ENCODE results near the gene MED22. TPM values are rescaled to one million over a fixed set of nuclear protein-coding genes. Genes with fewer than 3 reads are reported as not detected.

MED22 gene
- total and polyA plus RNA-seq, 4 donors: 11.4 to 32.0 (median 20.1) TPM

- Histone ChIP-seq H3K4me3 (no peak overlapping the region), H3K27ac (ENCODE audit: low read depth in 1 of 2, low read length in 1 of 2) (peak overlapping the region in 1 of 2 donors; percentile 4), H3K9ac (ENCODE audit: insufficient read depth in 1 of 2, low read length in 2 of 2) (no peak overlapping the region), H3K27me3 (ENCODE audit: control insufficient read depth in 3 of 3, insufficient read depth in 3 of 3, low read length in 2 of 3) (no peaks in the 10 kb centered on the region), H3K4me1 (ENCODE audit: control insufficient read depth in 5 of 5, insufficient read depth in 5 of 5, low read length in 5 of 5) (peaks cover 3 to 31% (median 9%) of the 10 kb centered on the region in 5 donors), H3K9me3 (ENCODE audit: control insufficient read depth in 4 of 4, insufficient read depth in 3 of 4, low read length in 3 of 4) (no peaks in the 10 kb centered on the region), H3K36me3 (ENCODE audit: control insufficient read depth in 4 of 4, insufficient read depth in 4 of 4, low read length in 4 of 4) (peaks cover 13 to 52% (median 42%) of the 10 kb centered on the region in 4 donors)
- WGBS, 2 donors: 85 to 87% methylated on average over 21 of the region's 21 CpGs
- ATAC-seq (ENCODE audit: insufficient read depth, low FRiP score): no peak
- no peak for TF ChIP-seq CTCF (IDR thresholded peaks at IDR 0.05; ENCODE audit: control extremely low read depth, extremely low read depth)
- no peak for DNase-seq
Measured at GRCh38 chr9:133360400-133361393, 12.8 kb upstream of the MED22 start.

GRCh38 chr9:133359399-133360175, 11.7 kb upstream of the MED22 start:
- H3K27me3 ChIP-seq (ENCODE audit: control insufficient read depth in 3 of 3, insufficient read depth in 3 of 3, low read length in 2 of 3): no peaks in the 10 kb centered on the region
- H3K36me3 ChIP-seq (ENCODE audit: control insufficient read depth in 4 of 4, insufficient read depth in 4 of 4, low read length in 4 of 4): peaks cover 11 to 47% (median 33%) of the 10 kb centered on the region in 4 donors
- H3K27ac ChIP-seq (ENCODE audit: low read depth in 1 of 2, low read length in 1 of 2): no peak overlapping the region
- no peak overlapping the region for H3K4me3 ChIP-seq
- H3K9me3 ChIP-seq (ENCODE audit: control insufficient read depth in 4 of 4, insufficient read depth in 3 of 4, low read length in 3 of 4): no peaks in the 10 kb centered on the region
- DNase-seq (peak in 2 of 3 donors; percentile 25 to 32), ATAC-seq (ENCODE audit: insufficient read depth, low FRiP score) (no peak)
- H3K9ac ChIP-seq (ENCODE audit: insufficient read depth in 1 of 2, low read length in 2 of 2): no peak overlapping the region
- WGBS, 2 donors: 67 to 70% methylated on average over 20 of the region's 20 CpGs
- TF ChIP-seq CTCF (IDR thresholded peaks at IDR 0.05; ENCODE audit: control extremely low read depth, extremely low read depth): no peak
- H3K4me1 ChIP-seq (ENCODE audit: control insufficient read depth in 5 of 5, insufficient read depth in 5 of 5, low read length in 5 of 5): peaks cover 3 to 35% (median 9%) of the 10 kb centered on the region in 5 donors

- DNase-seq: no peak
- H3K9ac ChIP-seq (ENCODE audit: insufficient read depth in 1 of 2, low read length in 2 of 2): no peak overlapping the region
- H3K36me3 ChIP-seq (ENCODE audit: control insufficient read depth in 4 of 4, insufficient read depth in 4 of 4, low read length in 4 of 4): peaks cover 10 to 38% (median 29%) of the 10 kb centered on the region in 4 donors
- WGBS, 2 donors: 84 to 91% methylated on average over 14 of the region's 14 CpGs
- H3K27ac ChIP-seq (ENCODE audit: low read depth in 1 of 2, low read length in 1 of 2): no peak overlapping the region
- no peaks in the 10 kb centered on the region for H3K9me3 ChIP-seq (ENCODE audit: control insufficient read depth in 4 of 4, insufficient read depth in 3 of 4, low read length in 3 of 4)
- H3K4me3 ChIP-seq: no peak overlapping the region
- H3K27me3 ChIP-seq (ENCODE audit: control insufficient read depth in 3 of 3, insufficient read depth in 3 of 3, low read length in 2 of 3): no peaks in the 10 kb centered on the region
- ATAC-seq (ENCODE audit: insufficient read depth, low FRiP score): no peak
- H3K4me1 ChIP-seq (ENCODE audit: control insufficient read depth in 5 of 5, insufficient read depth in 5 of 5, low read length in 5 of 5): peaks cover 0 to 20% (median 9%) of the 10 kb centered on the region in 5 donors
- TF ChIP-seq CTCF (IDR thresholded peaks at IDR 0.05; ENCODE audit: control extremely low read depth, extremely low read depth): no peak
Measured at GRCh38 chr9:133357656-133358055, 9.7 kb upstream of the MED22 start.
